SK-N-SH (cell line): ENCODE measurements around the gene NT5DC3. TPM values are rescaled to one million over a fixed set of nuclear protein-coding genes. Genes with fewer than 3 reads are reported as not detected.

Experiments used
- CTCF ChIA-PET: fragments of 300-600, 350-600 bp; formaldehyde crosslinking; extraction: SDS; loops from one replicate; lab custom pipeline; 2021; lab: Yijun Ruan, JAX
- POLR2A ChIA-PET: fragments of 350-600 bp; sonication (Branson Sonifier 250); formaldehyde crosslinking; extraction: SDS; loops from one replicate; lab custom pipeline; 2020; ENCODE audit warnings: antibody characterized with exemption, inconsistent platforms; lab: Yijun Ruan, JAX
- DNase-seq: peaks from one replicate; pipeline ENCODE4 v3.0.0; 2012
- H2AFZ ChIP-seq: fragments of 200-600 bp; sonication (generic); 2 replicates; pipeline ENCODE4 v1.8.1; 2016; ENCODE audit warnings: antibody characterized with exemption, mild to moderate bottlenecking, low read depth
- H3F3A ChIP-seq: fragments of 200-600 bp; sonication (generic); replicated peaks from 2 replicates; pipeline ENCODE3; 2016; ENCODE audit warnings: antibody characterized with exemption, mild to moderate bottlenecking; ENCODE audit not compliant: insufficient read depth
- H3K27ac ChIP-seq, 2 experiments: fragments of 200-500 bp in 1 of 2; fragments of 200-600 bp in 1 of 2; sonication (Bioruptor generic) in 1 of 2; sonication (generic), shearing (Covaris generic) in 1 of 2; 2 replicates each; pipeline versions ENCODE4 v1.5.1 to v1.6.1; 2014 to 2016; ENCODE audit warnings: low read depth in 2 of 2, inconsistent platforms in 1 of 2, low read length in 1 of 2, mild to moderate bottlenecking in 1 of 2, mixed read lengths in 1 of 2
- H3K27me3 ChIP-seq: fragments of 200-600 bp; sonication (generic), shearing (Covaris generic); 2 replicates; pipeline ENCODE4 v1.6.1; 2016; ENCODE audit warnings: mixed run types; ENCODE audit not compliant: insufficient read depth
- H3K36me3 ChIP-seq, 2 experiments: fragments of 200-500 bp in 1 of 2; fragments of 200-600 bp in 1 of 2; sonication (Bioruptor generic) in 1 of 2; sonication (generic) in 1 of 2; replicated peaks in 1 of 2; 2 replicates each; pipeline versions ENCODE3 to v1.5.1; 2014 to 2016; ENCODE audit warnings: low read length in 1 of 2, mild to moderate bottlenecking in 1 of 2; ENCODE audit not compliant: insufficient read depth in 2 of 2, control insufficient read depth in 1 of 2
- H3K4me1 ChIP-seq, 2 experiments: fragments of 200-500 bp in 1 of 2; fragments of 200-600 bp in 1 of 2; sonication (Bioruptor generic) in 1 of 2; sonication (generic), shearing (Covaris generic) in 1 of 2; 2 replicates each; pipeline versions ENCODE4 v1.5.1 to v1.6.1; 2014 to 2016; ENCODE audit warnings: low read depth in 1 of 2, low read length in 1 of 2, mixed run types in 1 of 2; ENCODE audit not compliant: insufficient read depth in 2 of 2, control insufficient read depth in 1 of 2
- H3K4me2 ChIP-seq: fragments of 200-600 bp; sonication (generic), shearing (Covaris generic); 2 replicates; pipeline ENCODE4 v1.6.1; 2017; ENCODE audit warnings: mixed run types
- H3K4me3 ChIP-seq, 2 experiments: fragments of 200-500 bp in 1 of 2; fragments of 200-600 bp in 1 of 2; sonication (Bioruptor generic) in 1 of 2; sonication (generic), shearing (Covaris generic) in 1 of 2; 2 replicates each; pipeline versions ENCODE4 v1.5.1 to v1.8.1; 2014 to 2016; ENCODE audit warnings: low read depth in 2 of 2, inconsistent platforms in 1 of 2, low read length in 1 of 2, mild to moderate bottlenecking in 1 of 2, mixed read lengths in 1 of 2, moderate library complexity in 1 of 2
- H3K79me2 ChIP-seq: fragments of 200-600 bp; sonication (generic); 2 replicates; pipeline ENCODE4 v1.8.1; 2017; ENCODE audit warnings: mild to moderate bottlenecking; ENCODE audit not compliant: insufficient read depth
- H3K9ac ChIP-seq: fragments of 200-600 bp; sonication (generic); 2 replicates; pipeline ENCODE4 v1.6.1; 2017; ENCODE audit warnings: mixed run types
- H3K9me2 ChIP-seq: fragments of 200-600 bp; sonication (generic); 2 replicates; pipeline ENCODE4 v1.6.1; 2017; ENCODE audit warnings: mixed run types
- H3K9me3 ChIP-seq: fragments of 200-600 bp; sonication (generic); 2 replicates; pipeline ENCODE4 v1.6.1; 2017; ENCODE audit warnings: mixed run types, mild to moderate bottlenecking, moderate library complexity
- H4K20me1 ChIP-seq: fragments of 200-600 bp; sonication (generic); 2 replicates; pipeline ENCODE4 v1.6.1; 2017; ENCODE audit warnings: mild to moderate bottlenecking, mixed run types; ENCODE audit not compliant: insufficient read depth
- ELF1 ChIP-seq: IDR thresholded peaks from 2 replicates; pipeline ENCODE4 v1.4.0; 2012
- EP300 ChIP-seq, 2 experiments: IDR thresholded peaks; 2 replicates each; pipeline versions ENCODE4 v1.4.0 to v1.6.1; 2012; ENCODE audit warnings: borderline replicate concordance in 1 of 2, low read depth in 1 of 2, low read length in 1 of 2
- FOSL2 ChIP-seq: IDR thresholded peaks from 2 replicates; pipeline ENCODE4 v1.4.0; 2012; ENCODE audit warnings: low read depth, mild to moderate bottlenecking, moderate library complexity, borderline replicate concordance
- FOXJ3 ChIP-seq: sonication (generic); formaldehyde crosslinking; IDR thresholded peaks from 2 replicates; pipeline ENCODE4 v1.5.1; 2020; ENCODE audit warnings: mild to moderate bottlenecking, missing genetic modification reagents
- FOXM1 ChIP-seq: IDR thresholded peaks from 2 replicates; pipeline ENCODE4 v1.4.0; 2012; ENCODE audit warnings: low read depth, mild to moderate bottlenecking
- GATA2 ChIP-seq: sonication (generic); formaldehyde crosslinking; IDR thresholded peaks from 2 replicates; pipeline ENCODE4 v1.5.0; 2020; ENCODE audit warnings: mild to moderate bottlenecking, missing genetic modification reagents
- JUND ChIP-seq: IDR thresholded peaks from 2 replicates; pipeline ENCODE4 v1.4.0; 2012
- MAX ChIP-seq: IDR thresholded peaks from 2 replicates; pipeline ENCODE4 v1.4.0; 2012; ENCODE audit warnings: low read depth
- MEF2A ChIP-seq: IDR thresholded peaks from 2 replicates; pipeline ENCODE4 v1.4.0; 2012; ENCODE audit warnings: low read depth, borderline replicate concordance
- MXI1 ChIP-seq: IDR thresholded peaks from 2 replicates; pipeline ENCODE4 v1.6.1; 2012; ENCODE audit warnings: mild to moderate bottlenecking, low read depth, low read length, improper control_type of control experiment
- NFIC ChIP-seq: IDR thresholded peaks from 2 replicates; pipeline ENCODE4 v1.4.0; 2012; ENCODE audit warnings: borderline replicate concordance
- POLR2AphosphoS5 ChIP-seq: IDR thresholded peaks from 2 replicates; pipeline ENCODE4 v1.6.1; 2012; ENCODE audit warnings: low read depth, low read length
- RAD21 ChIP-seq: IDR thresholded peaks from 2 replicates; pipeline ENCODE4 v1.6.1; 2012; ENCODE audit warnings: mild to moderate bottlenecking, low read length
- RFX5 ChIP-seq: IDR thresholded peaks from 2 replicates; pipeline ENCODE4 v1.6.1; 2012; ENCODE audit warnings: mild to moderate bottlenecking, improper control_type of control experiment, low read length
- RXRA ChIP-seq: IDR thresholded peaks from 2 replicates; pipeline ENCODE4 v1.4.0; 2012; ENCODE audit warnings: low read depth, mild to moderate bottlenecking, borderline replicate concordance
- SIN3A ChIP-seq: IDR thresholded peaks from 2 replicates; pipeline ENCODE4 v1.6.1; 2012; ENCODE audit warnings: low read depth, mild to moderate bottlenecking, low read length, moderate library complexity, borderline replicate concordance
- SMC3 ChIP-seq: IDR thresholded peaks from 2 replicates; pipeline ENCODE4 v1.6.1; 2012; ENCODE audit warnings: low read depth, low read length, improper control_type of control experiment
- TAF1 ChIP-seq: IDR thresholded peaks from 2 replicates; pipeline ENCODE4 v1.6.1; 2012; ENCODE audit warnings: low read depth, mild to moderate bottlenecking, low read length, moderate library complexity, borderline replicate concordance
- USF1 ChIP-seq: IDR thresholded peaks from 2 replicates; pipeline ENCODE4 v1.4.0; 2012; ENCODE audit warnings: low read depth, borderline replicate concordance
- WGBS: methylation state at CpG from one replicate; pipeline ENCODE4 v1.1.6; 2017; ENCODE audit warnings: low lambda C conversion rate; 5-methylcytosine and 5-hydroxymethylcytosine counted together
- polyA plus RNA-seq, 3 experiments: library from polyadenylated mRNA; depleted of rRNA; stranded (reverse); fragments of >200 nt; gene quantifications; 2 replicates each; pipeline ENCODE4 v1.2.3, GENCODE V29; 2012

NT5DC3 gene
- polyA plus RNA-seq, 1 of the 3 experiments (the other 2 are of a cell fraction): 11.0 TPM

GRCh38 chr12:103848143-103848542 lies 7.1 kb upstream of the NT5DC3 start:
- Histone ChIP-seq H4K20me1 (no peaks in the 10 kb centered on the region), H3K36me3 (no peaks in the 10 kb centered on the region), H3F3A (peaks cover 14% of the 10 kb centered on the region), H3K27me3 (no peaks in the 10 kb centered on the region), H3K9me3 (no peaks in the 10 kb centered on the region), H3K4me3 (no peak overlapping the region), H2AFZ (no peak overlapping the region), H3K4me2 (no peak overlapping the region), H3K27ac (no peak overlapping the region), H3K9ac (no peak overlapping the region), H3K4me1 (peaks cover 2 to 15% of the 10 kb centered on the region in 2 experiments; a peak in 3 of 4 replicates), H3K79me2 (no peaks in the 10 kb centered on the region), H3K9me2 (no peaks in the 10 kb centered on the region)
- ChIA-PET POLR2A (no interaction called here), CTCF (no interaction called here)
- 78% methylated on average over 3 of the region's 3 CpGs for WGBS
- DNase-seq: no peak
- TF ChIP-seq RXRA: no peak
- no peak for TF ChIP-seq GATA2 (CRISPR knock-in tag)
- no peak for TF ChIP-seq EP300 (IDR thresholded peaks at IDR 0.05; ENCODE audit: borderline replicate concordance in 1 of 2, low read depth in 1 of 2, low read length in 1 of 2)
- no peak for TF ChIP-seq MXI1
- TF ChIP-seq FOXM1: no peak
- no peak for TF ChIP-seq TAF1
- TF ChIP-seq RFX5: no peak
- TF ChIP-seq SIN3A: no peak
- no peak for TF ChIP-seq MEF2A
- no peak for TF ChIP-seq FOXJ3 (CRISPR knock-in tag)
- TF ChIP-seq NFIC: no peak
- no peak for TF ChIP-seq FOSL2
- TF ChIP-seq USF1: no peak
- no peak for TF ChIP-seq MAX
- TF ChIP-seq POLR2AphosphoS5: no peak
- TF ChIP-seq SMC3: no peak
- no peak for TF ChIP-seq JUND

GRCh38 chr12:103846415-103846814 lies 5.4 kb upstream of the NT5DC3 start:
- H3K36me3 ChIP-seq: no peaks in the 10 kb centered on the region
- no peak overlapping the region for H2AFZ ChIP-seq
- no peak for DNase-seq
- no peak overlapping the region for H3K9ac ChIP-seq
- WGBS: 78% methylated on average over 4 of the region's 4 CpGs
- H3K79me2 ChIP-seq: no peaks in the 10 kb centered on the region
- no peak overlapping the region for H3K27ac ChIP-seq
- no peaks in the 10 kb centered on the region for H3K9me2 ChIP-seq
- peaks cover 8% of the 10 kb centered on the region for H3F3A ChIP-seq
- H3K27me3 ChIP-seq: no peaks in the 10 kb centered on the region
- no peak overlapping the region for H3K4me2 ChIP-seq
- ChIA-PET POLR2A (no interaction called here), CTCF (no interaction called here)
- H3K4me3 ChIP-seq: no peak overlapping the region
- no peaks in the 10 kb centered on the region for H3K9me3 ChIP-seq
- no peaks in the 10 kb centered on the region for H4K20me1 ChIP-seq
- no peak for TF ChIP-seq MAX
- no peak for TF ChIP-seq ELF1
- TF ChIP-seq MXI1: no peak
- TF ChIP-seq RAD21: no peak
- H3K4me1 ChIP-seq: peaks cover 7 to 11% of the 10 kb centered on the region in 2 experiments; a peak in 3 of 4 replicates
